Endothelial cell (in vitro differentiated cells): ENCODE data around the gene CFAP99. TPM values are rescaled to one million over a fixed set of nuclear protein-coding genes. Genes with fewer than 3 reads are reported as not detected.

Source experiments
- DNase-seq: peaks from one replicate; pipeline ENCODE4 v3.0.0; 2021; ENCODE audit warnings: low spot score
- H3K27ac Mint-ChIP-seq: one replicate; pipeline ENCODE4 v1.8.0; 2021; ENCODE audit warnings: mixed read lengths, inconsistent platforms; ENCODE audit not compliant: unreplicated experiment
- H3K27me3 Mint-ChIP-seq: one replicate; pipeline ENCODE4 v1.8.0; 2021; ENCODE audit warnings: mild to moderate bottlenecking, moderate library complexity, mixed read lengths, inconsistent platforms; ENCODE audit not compliant: unreplicated experiment
- H3K36me3 Mint-ChIP-seq: one replicate; pipeline ENCODE4 v1.8.0; 2021; ENCODE audit warnings: mild to moderate bottlenecking, low read depth, mixed read lengths, inconsistent platforms; ENCODE audit not compliant: unreplicated experiment
- H3K4me1 Mint-ChIP-seq: one replicate; pipeline ENCODE4 v1.8.0; 2021; ENCODE audit warnings: mild to moderate bottlenecking, mixed read lengths, inconsistent platforms; ENCODE audit not compliant: unreplicated experiment
- H3K4me3 Mint-ChIP-seq: one replicate; pipeline ENCODE4 v1.8.0; 2021; ENCODE audit warnings: mild to moderate bottlenecking, mixed read lengths, inconsistent platforms; ENCODE audit not compliant: unreplicated experiment
- H3K9me3 Mint-ChIP-seq: one replicate; pipeline ENCODE4 v1.8.0; 2021; ENCODE audit warnings: mixed read lengths, inconsistent platforms; ENCODE audit not compliant: unreplicated experiment
- total RNA-seq: library from RNA; stranded (reverse); fragmentation: NEBNext Ultra II Directional; extraction: Animal tissue kit (Norgen Biotek cat#: 25700); gene quantifications from one replicate; pipeline ENCODE4 v1.2.1, GENCODE V29; 2021; ENCODE audit not compliant: unreplicated experiment
- TF ChIP-seq, protein P1 (sequence below): fragments of 200-600 bp; sonication (generic); IDR thresholded peaks from one replicate; pipeline ENCODE4 v1.5.0; 2021; ENCODE audit warnings: antibody characterized with exemption; ENCODE audit not compliant: unreplicated experiment

CFAP99 gene
- total RNA-seq, 1 donor from 2014 or later: not detected

DNA sequence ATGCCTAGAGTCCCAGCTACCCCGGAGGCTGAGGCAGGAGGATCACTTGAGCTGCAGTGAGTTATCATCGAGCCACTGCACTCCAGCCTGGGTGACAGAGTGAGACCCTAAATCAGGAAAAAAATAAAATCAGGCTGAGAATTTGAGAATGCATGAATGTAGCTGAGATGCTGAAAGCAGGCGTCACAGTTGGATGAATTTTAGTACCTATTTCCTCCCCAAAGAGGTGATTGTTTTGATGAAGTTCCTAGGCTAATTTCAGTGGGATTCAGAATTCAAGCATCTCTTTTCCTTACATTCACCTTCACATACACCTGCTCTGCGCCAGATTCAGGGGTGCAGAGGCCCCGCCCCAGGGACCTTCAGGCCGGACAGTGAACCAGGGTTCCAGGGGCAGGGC is 3.2 kb downstream of the CFAP99 start:
- Mint-ChIP-seq H3K4me1 (peaks cover 13% of the 10 kb centered on the region), H3K4me3 (no peak overlapping the region), H3K27me3 (peaks cover 22% of the 10 kb centered on the region), H3K36me3 (peaks cover 7% of the 10 kb centered on the region), H3K27ac (no peak overlapping the region), H3K9me3 (no peaks in the 10 kb centered on the region)
- TF ChIP-seq, protein P1, sequence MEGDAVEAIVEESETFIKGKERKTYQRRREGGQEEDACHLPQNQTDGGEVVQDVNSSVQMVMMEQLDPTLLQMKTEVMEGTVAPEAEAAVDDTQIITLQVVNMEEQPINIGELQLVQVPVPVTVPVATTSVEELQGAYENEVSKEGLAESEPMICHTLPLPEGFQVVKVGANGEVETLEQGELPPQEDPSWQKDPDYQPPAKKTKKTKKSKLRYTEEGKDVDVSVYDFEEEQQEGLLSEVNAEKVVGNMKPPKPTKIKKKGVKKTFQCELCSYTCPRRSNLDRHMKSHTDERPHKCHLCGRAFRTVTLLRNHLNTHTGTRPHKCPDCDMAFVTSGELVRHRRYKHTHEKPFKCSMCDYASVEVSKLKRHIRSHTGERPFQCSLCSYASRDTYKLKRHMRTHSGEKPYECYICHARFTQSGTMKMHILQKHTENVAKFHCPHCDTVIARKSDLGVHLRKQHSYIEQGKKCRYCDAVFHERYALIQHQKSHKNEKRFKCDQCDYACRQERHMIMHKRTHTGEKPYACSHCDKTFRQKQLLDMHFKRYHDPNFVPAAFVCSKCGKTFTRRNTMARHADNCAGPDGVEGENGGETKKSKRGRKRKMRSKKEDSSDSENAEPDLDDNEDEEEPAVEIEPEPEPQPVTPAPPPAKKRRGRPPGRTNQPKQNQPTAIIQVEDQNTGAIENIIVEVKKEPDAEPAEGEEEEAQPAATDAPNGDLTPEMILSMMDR: no peak
- DNase-seq: no peak

DNA sequence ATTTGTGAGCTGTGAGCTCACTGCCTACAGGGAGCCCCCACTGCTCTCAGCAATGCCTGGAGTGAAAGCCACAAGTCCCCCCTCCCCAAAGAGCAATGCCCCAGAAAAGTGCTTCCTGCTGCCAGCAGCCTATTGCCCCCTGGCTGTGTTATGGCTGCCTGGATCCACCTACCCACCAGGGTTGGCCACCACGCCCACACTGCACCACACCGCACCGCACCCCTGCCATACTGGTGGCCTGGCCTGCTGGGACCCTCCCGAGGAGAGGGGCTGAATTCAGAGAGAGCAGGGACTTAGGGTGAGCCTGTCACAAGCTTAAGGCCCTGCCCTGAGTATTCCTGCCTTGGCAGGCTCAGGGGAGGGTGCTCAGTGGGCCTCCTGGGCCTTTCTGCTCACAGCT is 4.3 kb downstream of the CFAP99 start:
- Mint-ChIP-seq H3K36me3 (peaks cover 7% of the 10 kb centered on the region), H3K9me3 (no peaks in the 10 kb centered on the region), H3K4me1 (peaks cover 13% of the 10 kb centered on the region), H3K27me3 (peaks cover 22% of the 10 kb centered on the region), H3K4me3 (no peak overlapping the region), H3K27ac (no peak overlapping the region)
- DNase-seq: no peak
- TF ChIP-seq, protein P1: no peak

DNA sequence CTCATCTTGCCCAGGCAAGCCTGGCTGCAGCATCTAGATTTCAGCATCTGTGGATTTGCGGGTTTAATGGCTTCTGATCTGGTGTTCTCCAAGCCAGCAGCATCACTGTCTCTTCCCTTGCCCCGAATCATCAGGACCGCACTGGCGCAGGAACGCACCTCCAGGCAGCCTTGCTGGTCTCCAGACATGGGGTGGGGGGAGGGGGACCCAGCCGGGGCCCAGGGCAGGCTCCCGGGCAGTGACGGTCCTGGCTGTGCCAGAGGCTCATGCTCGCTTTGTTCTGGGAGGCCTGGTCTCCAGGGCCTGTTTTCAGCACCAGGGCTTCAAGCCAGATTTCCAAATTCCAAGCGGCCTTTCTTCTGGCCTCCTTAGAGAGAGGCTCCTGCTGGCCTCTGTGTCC is 4.9 kb downstream of the CFAP99 start:
- peaks cover 13% of the 10 kb centered on the region for H3K4me1 Mint-ChIP-seq

DNA sequence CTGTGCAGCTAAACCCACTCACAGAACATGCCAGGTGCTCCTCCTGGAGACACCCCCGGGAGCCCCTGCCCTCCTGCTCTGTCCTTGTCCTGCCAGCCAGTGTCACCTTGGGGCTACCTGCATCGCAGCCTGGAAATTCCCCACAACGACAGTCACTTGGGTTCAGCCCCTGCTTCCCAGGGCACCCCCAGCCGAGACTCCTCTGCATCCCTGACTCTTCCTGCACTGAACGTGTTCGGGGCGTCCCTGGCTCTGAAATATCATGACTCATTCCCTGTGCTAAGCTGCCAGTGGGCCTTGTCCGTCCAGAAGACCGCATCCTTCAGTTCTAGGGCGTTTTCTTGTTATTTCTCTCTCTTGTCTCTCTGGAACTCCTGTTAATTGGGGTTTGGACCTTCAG is 5.8 kb downstream of the CFAP99 start:
- TF ChIP-seq, protein P1: no peak
- Mint-ChIP-seq H3K4me3 (no peak overlapping the region), H3K27me3 (peaks cover 20% of the 10 kb centered on the region), H3K9me3 (no peaks in the 10 kb centered on the region), H3K36me3 (peaks cover 9% of the 10 kb centered on the region), H3K27ac (no peak overlapping the region), H3K4me1 (peaks cover 7% of the 10 kb centered on the region)
- no peak for DNase-seq

More for the DNA sequence above, 4.9 kb downstream of the CFAP99 start:
- Mint-ChIP-seq H3K36me3 (peaks cover 7% of the 10 kb centered on the region), H3K4me3 (no peak overlapping the region), H3K27me3 (peaks cover 23% of the 10 kb centered on the region), H3K9me3 (no peaks in the 10 kb centered on the region), H3K27ac (no peak overlapping the region)
- DNase-seq: no peak
- TF ChIP-seq, protein P1: no peak

DNA sequence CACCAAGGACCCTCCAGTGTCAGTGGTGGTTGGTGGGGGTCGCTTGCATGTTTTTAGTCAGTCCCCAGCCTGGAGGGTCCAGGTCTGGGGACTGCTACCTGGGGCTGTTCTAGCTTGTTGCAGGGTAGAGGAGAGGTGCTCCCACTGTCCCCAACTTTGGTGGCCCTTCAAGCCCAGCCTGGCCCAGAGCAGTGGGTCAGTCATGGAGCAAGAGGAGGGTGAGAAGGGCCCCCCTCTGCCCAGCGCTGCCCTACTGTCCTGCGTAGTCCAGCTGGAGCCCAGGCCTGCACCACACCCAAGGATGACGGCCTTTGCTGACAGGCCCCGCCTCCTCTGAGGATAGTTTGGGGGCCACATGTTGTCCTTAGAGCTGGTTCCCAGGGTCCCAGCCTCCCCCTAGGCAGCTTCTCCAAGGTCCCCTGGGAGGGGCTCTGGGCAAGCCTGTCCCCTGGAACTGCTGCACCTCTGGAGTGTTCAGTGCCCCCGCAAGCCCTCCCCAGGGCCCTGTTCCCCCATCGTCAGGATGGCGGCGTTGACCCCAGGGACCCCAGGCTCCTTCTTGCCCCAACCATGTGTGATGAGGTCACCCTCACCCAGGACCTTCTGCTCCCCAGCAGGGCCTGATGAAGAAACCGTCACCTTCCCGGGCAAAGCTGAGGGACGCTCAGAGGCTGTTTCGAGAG is 6.8 kb downstream of the CFAP99 start:
- peaks cover 12% of the 10 kb centered on the region for H3K27me3 Mint-ChIP-seq
- H3K27ac Mint-ChIP-seq: no peak overlapping the region
- TF ChIP-seq, protein P1: no peak
- DNase-seq: no peak
- no peak overlapping the region for H3K4me3 Mint-ChIP-seq
- H3K36me3 Mint-ChIP-seq: peaks cover 3% of the 10 kb centered on the region
- H3K9me3 Mint-ChIP-seq: no peaks in the 10 kb centered on the region
- no peaks in the 10 kb centered on the region for H3K4me1 Mint-ChIP-seq
